Hepatocyte (in vitro differentiated cells): ENCODE data around the gene LYRM4. TPM values are rescaled to one million over a fixed set of nuclear protein-coding genes. Genes with fewer than 3 reads are reported as not detected.

ENCODE experiments used
- DNase-seq: peaks from one replicate; pipeline ENCODE4 v3.0.0-alpha.2; 2016; ENCODE audit warnings: low spot score
- H2AFZ ChIP-seq: fragments of 200-600 bp; sonication (generic); 2 replicates; pipeline ENCODE4 v1.6.0; 2016; ENCODE audit warnings: antibody characterized with exemption, mild to moderate bottlenecking
- H3K27ac ChIP-seq: fragments of 200-600 bp; sonication (generic); 2 replicates; pipeline ENCODE4 v1.5.1; 2016; ENCODE audit warnings: mild to moderate bottlenecking
- H3K27me3 ChIP-seq: fragments of 200-600 bp; sonication (generic); 2 replicates; pipeline ENCODE4 v1.6.1; 2016
- H3K36me3 ChIP-seq: fragments of 200-600 bp; sonication (generic); replicated peaks from 2 replicates; pipeline ENCODE4 v1.5.1; 2016; ENCODE audit warnings: low read depth; ENCODE audit not compliant: insufficient read depth
- H3K4me1 ChIP-seq: fragments of 200-600 bp; sonication (generic); 2 replicates; pipeline ENCODE4 v1.5.1; 2016; ENCODE audit warnings: mild to moderate bottlenecking, moderate library complexity; ENCODE audit not compliant: insufficient read depth
- H3K4me2 ChIP-seq: fragments of 200-600 bp; sonication (generic); 2 replicates; pipeline ENCODE4 v1.6.0; 2016
- H3K4me3 ChIP-seq: fragments of 200-600 bp; sonication (generic); 2 replicates; pipeline ENCODE4 v1.5.1; 2016; ENCODE audit warnings: mild to moderate bottlenecking
- H3K79me2 ChIP-seq: fragments of 200-600 bp; sonication (generic); 2 replicates; pipeline ENCODE4 v1.6.0; 2017; ENCODE audit warnings: mild to moderate bottlenecking
- H3K9me2 ChIP-seq: fragments of 200-600 bp; sonication (generic); replicated peaks from 2 replicates; pipeline ENCODE4 v1.6.0; 2017; ENCODE audit warnings: mild to moderate bottlenecking; ENCODE audit not compliant: insufficient read depth
- H3K9me3 ChIP-seq: fragments of 200-600 bp; sonication (generic); 2 replicates; pipeline ENCODE4 v1.5.1; 2016; ENCODE audit warnings: low read depth, mild to moderate bottlenecking
- H4K20me1 ChIP-seq: fragments of 200-600 bp; sonication (generic); 2 replicates; pipeline ENCODE4 v1.6.0; 2016; ENCODE audit warnings: mild to moderate bottlenecking; ENCODE audit not compliant: insufficient read depth, poor library complexity, severe bottlenecking
- EZH2 ChIP-seq: fragments of 200-600 bp; sonication (generic); IDR thresholded peaks from 2 replicates; pipeline ENCODE4 v1.6.1; 2016; ENCODE audit warnings: antibody characterized with exemption, mild to moderate bottlenecking, borderline replicate concordance
- EZH2phosphoT487 ChIP-seq: fragments of 200-600 bp; sonication (generic); IDR thresholded peaks from one replicate; pipeline ENCODE4 v1.6.1; 2018; ENCODE audit warnings: antibody characterized with exemption, mild to moderate bottlenecking, low read depth, moderate library complexity; ENCODE audit not compliant: unreplicated experiment, severe bottlenecking
- WGBS: methylation state at CpG from one replicate; pipeline ENCODE4 v1.1.6; 2016; ENCODE audit warnings: low lambda C conversion rate; ENCODE audit errors: missing lambda C conversion rate; 5-methylcytosine and 5-hydroxymethylcytosine counted together
- polyA plus RNA-seq: library from polyadenylated mRNA; unstranded; fragments of >200 nt; fragmentation: Nextera tagmentation; extraction: Ambion mirVana; gene quantifications from 2 replicates; pipeline ENCODE4 v1.2.1, GENCODE V29; 2016
- total RNA-seq: library from RNA; depleted of rRNA; stranded (reverse); fragments of >200 nt; gene quantifications from 2 replicates; pipeline ENCODE4 v1.2.3, GENCODE V29; 2014
- TF ChIP-seq, protein P1 (sequence below): fragments of 200-600 bp; sonication (generic); IDR thresholded peaks from 2 replicates; pipeline ENCODE4 v1.5.1; 2016; ENCODE audit warnings: antibody characterized with exemption, mild to moderate bottlenecking; ENCODE audit not compliant: poor library complexity

Gene LYRM4
- total and polyA plus RNA-seq, 2 experiments from 2014 or later: 20.5 to 22.9 TPM

DNA sequence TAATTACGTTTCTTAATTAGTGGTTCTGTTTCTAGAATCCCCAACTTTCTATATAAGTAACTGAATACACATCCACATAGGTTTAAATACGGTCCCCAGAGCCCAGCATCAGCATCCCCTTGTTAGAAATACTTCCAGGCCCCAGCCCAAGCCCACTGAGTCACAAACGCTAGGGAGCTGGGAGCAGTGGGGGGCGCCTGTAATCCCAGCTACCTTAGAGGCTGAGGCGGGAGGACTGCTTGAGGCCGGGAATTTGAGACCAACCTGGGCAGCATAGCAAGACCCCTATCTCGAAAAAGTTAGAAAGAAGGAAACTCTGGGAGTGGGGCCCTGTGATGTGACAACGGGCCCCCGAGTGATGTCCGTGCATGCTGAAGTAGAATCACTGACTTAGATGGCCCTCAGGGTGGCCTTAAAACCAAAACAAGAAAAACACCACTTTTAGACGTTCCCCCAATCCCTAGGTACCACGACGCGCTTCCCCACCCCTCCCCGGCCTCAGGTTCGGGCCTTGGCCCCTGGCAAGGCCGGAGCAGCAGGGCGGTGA is 176.9 kb downstream of the LYRM4 start:
- Histone ChIP-seq H3K79me2 (no peaks in the 10 kb centered on the region), H3K4me3 (peak overlapping the region; percentile 78), H3K36me3 (no peaks in the 10 kb centered on the region), H3K9me2 (no peaks in the 10 kb centered on the region), H3K4me1 (peaks cover 8% of the 10 kb centered on the region), H3K4me2 (peak overlapping the region; percentile 100), H3K27ac (no peak overlapping the region), H3K27me3 (peaks cover 20% of the 10 kb centered on the region), H4K20me1 (no peaks in the 10 kb centered on the region), H2AFZ (peak overlapping the region; percentile 97), H3K9me3 (no peaks in the 10 kb centered on the region)
- 67% methylated on average over 18 of the region's 18 CpGs for WGBS
- TF ChIP-seq EZH2: no peak
- TF ChIP-seq, protein P1, sequence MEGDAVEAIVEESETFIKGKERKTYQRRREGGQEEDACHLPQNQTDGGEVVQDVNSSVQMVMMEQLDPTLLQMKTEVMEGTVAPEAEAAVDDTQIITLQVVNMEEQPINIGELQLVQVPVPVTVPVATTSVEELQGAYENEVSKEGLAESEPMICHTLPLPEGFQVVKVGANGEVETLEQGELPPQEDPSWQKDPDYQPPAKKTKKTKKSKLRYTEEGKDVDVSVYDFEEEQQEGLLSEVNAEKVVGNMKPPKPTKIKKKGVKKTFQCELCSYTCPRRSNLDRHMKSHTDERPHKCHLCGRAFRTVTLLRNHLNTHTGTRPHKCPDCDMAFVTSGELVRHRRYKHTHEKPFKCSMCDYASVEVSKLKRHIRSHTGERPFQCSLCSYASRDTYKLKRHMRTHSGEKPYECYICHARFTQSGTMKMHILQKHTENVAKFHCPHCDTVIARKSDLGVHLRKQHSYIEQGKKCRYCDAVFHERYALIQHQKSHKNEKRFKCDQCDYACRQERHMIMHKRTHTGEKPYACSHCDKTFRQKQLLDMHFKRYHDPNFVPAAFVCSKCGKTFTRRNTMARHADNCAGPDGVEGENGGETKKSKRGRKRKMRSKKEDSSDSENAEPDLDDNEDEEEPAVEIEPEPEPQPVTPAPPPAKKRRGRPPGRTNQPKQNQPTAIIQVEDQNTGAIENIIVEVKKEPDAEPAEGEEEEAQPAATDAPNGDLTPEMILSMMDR: no peak
- TF ChIP-seq EZH2phosphoT487: no peak
- no peak for DNase-seq

DNA sequence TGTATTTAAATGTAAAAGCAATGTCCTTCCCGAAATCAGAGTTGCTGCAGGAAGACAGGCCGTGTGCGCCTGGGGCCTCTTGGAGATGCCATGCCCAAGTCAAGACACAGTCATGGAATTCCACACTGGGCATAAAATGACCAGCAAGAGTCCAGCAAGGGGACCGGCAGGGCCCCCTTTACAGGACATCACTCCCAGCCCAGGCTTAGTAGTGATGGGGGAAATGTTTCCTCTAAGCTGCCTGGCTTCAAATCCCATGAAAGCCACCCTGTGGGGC is 177.5 kb downstream of the LYRM4 start:
- no peak overlapping the region for H3K27ac ChIP-seq
- 80% methylated on average over 4 of the region's 4 CpGs for WGBS
- no peaks in the 10 kb centered on the region for H3K36me3 ChIP-seq
- no peaks in the 10 kb centered on the region for H3K9me3 ChIP-seq
- no peak overlapping the region for H2AFZ ChIP-seq
- H3K4me2 ChIP-seq: no peak overlapping the region
- peaks cover 8% of the 10 kb centered on the region for H3K4me1 ChIP-seq
- H3K4me3 ChIP-seq: no peak overlapping the region
- H3K27me3 ChIP-seq: peaks cover 20% of the 10 kb centered on the region
- no peaks in the 10 kb centered on the region for H3K9me2 ChIP-seq
- H4K20me1 ChIP-seq: no peaks in the 10 kb centered on the region
- TF ChIP-seq, protein P1: no peak
- TF ChIP-seq EZH2: no peak
- TF ChIP-seq EZH2phosphoT487: no peak
- no peaks in the 10 kb centered on the region for H3K79me2 ChIP-seq
- DNase-seq: no peak

DNA sequence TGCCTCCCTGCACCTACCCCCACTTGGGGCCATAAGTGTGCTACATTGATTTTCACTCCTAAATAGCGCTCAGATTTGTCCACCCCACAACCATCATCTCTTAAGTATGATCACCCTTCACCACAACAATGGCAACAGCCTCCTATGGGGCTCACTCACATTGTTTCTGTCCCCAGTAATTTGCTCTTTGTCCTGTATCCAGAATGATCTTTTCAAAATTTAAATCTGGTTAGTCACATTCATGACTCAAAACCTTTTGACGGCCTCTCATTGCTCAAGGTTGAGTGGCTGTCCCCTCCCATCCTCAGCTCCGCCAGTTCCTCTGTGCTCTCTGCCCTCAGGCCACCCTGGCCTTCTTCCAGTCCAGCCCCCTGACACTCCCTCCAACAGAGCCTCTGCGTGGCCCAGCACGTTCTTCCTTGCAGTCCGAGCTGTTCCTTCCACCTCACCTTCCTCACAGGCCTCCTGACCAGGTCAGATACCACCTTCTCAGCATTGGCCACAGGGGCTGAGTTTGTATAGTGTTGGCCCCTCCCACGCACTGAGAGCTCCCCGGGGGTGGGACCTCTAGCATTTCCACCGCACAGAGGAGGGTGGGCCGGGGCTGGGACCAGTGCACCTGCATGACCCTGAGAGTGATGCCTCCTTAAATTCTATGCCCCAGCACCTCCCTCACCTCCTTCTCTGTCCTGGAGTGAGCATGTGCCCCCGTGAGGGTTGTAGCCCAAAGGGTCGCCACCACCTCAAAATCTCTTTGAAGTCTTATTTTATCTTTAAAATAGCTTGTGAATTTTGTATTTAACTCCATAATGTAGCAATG is 178.1 kb downstream of the LYRM4 start:
- H3K36me3 ChIP-seq: no peaks in the 10 kb centered on the region
- H3K27me3 ChIP-seq: peaks cover 20% of the 10 kb centered on the region
- peak; percentile 60 for DNase-seq

More for the DNA sequence above, 178.1 kb downstream of the LYRM4 start:
- no peak overlapping the region for H3K27ac ChIP-seq
- H3K79me2 ChIP-seq: no peaks in the 10 kb centered on the region
- H3K9me2 ChIP-seq: no peaks in the 10 kb centered on the region
- H4K20me1 ChIP-seq: no peaks in the 10 kb centered on the region
- H3K4me2 ChIP-seq: no peak overlapping the region
- no peak overlapping the region for H3K4me3 ChIP-seq
- TF ChIP-seq EZH2phosphoT487 (no peak), EZH2 (no peak)
- TF ChIP-seq, protein P1: no peak
- peaks cover 8% of the 10 kb centered on the region for H3K4me1 ChIP-seq
- no peak overlapping the region for H2AFZ ChIP-seq
- H3K9me3 ChIP-seq: no peaks in the 10 kb centered on the region
- 73% methylated on average over 12 of the region's 12 CpGs for WGBS
